PC-9 (cell line): ENCODE data around the gene CAPRIN1. TPM values are rescaled to one million over a fixed set of nuclear protein-coding genes. Genes with fewer than 3 reads are reported as not detected.

Experiments used
- BruUV-seq: library from RNA; stranded (reverse); fragments of 400-500 nt; replicated peaks from 2 replicates; lab custom pipeline; 2021; lab: Mats Ljungman, UMichigan
- CTCF ChIA-PET: fragments of 300-600 bp; sonication (Branson Sonifier 250); formaldehyde crosslinking; loops from one replicate; lab custom pipeline; 2022; ENCODE audit warnings: antibody characterized with exemption; lab: Charles Lee
- POLR2A ChIA-PET: fragments of 300-600 bp; sonication (Branson Sonifier 250); formaldehyde crosslinking; loops from one replicate; lab custom pipeline; 2022; ENCODE audit warnings: antibody characterized with exemption; ENCODE audit not compliant: unreplicated experiment; lab: Charles Lee
- DNase-seq, 2 experiments: peaks; one replicate each; pipeline versions ENCODE4 v3.0.0 to v3.0.0-alpha.2; 2015 to 2022; ENCODE audit warnings: mixed read lengths in 1 of 2
- H2AFZ ChIP-seq: fragments of 200-600 bp; sonication (generic); 2 replicates; pipeline ENCODE4 v1.8.1; 2017; ENCODE audit warnings: antibody characterized with exemption
- H3F3A ChIP-seq: fragments of 200-600 bp; sonication (generic); 2 replicates; pipeline ENCODE4 v1.8.1; 2017; ENCODE audit warnings: antibody characterized with exemption, mild to moderate bottlenecking, low read depth; ENCODE audit not compliant: insufficient read depth
- H3K27ac ChIP-seq: fragments of 200-600 bp; sonication (generic); 2 replicates; pipeline ENCODE4 v1.6.1; 2016; ENCODE audit warnings: mixed run types
- H3K27me3 ChIP-seq: fragments of 200-600 bp; sonication (generic); 2 replicates; pipeline ENCODE4 v1.6.1; 2016; ENCODE audit warnings: low read depth, mixed run types; ENCODE audit not compliant: insufficient read depth
- H3K36me3 ChIP-seq: fragments of 200-600 bp; sonication (generic); 2 replicates; pipeline ENCODE4 v1.6.1; 2016; ENCODE audit warnings: low read depth, mixed run types
- H3K4me1 ChIP-seq: fragments of 200-600 bp; sonication (generic); replicated peaks from 2 replicates; pipeline ENCODE4 v1.6.1; 2016; ENCODE audit warnings: mixed run types; ENCODE audit not compliant: insufficient read depth
- H3K4me2 ChIP-seq: fragments of 200-600 bp; sonication (generic); 2 replicates; pipeline ENCODE4 v1.6.1; 2017; ENCODE audit warnings: mixed run types
- H3K4me3 ChIP-seq: fragments of 200-600 bp; sonication (generic); 2 replicates; pipeline ENCODE4 v1.6.1; 2016; ENCODE audit warnings: mixed run types
- H3K79me2 ChIP-seq: fragments of 200-600 bp; sonication (generic); 2 replicates; pipeline ENCODE4 v1.6.1; 2017; ENCODE audit warnings: low read depth, mixed run types
- H3K9me2 ChIP-seq: fragments of 200-600 bp; sonication (generic); 2 replicates; pipeline ENCODE4 v1.8.1; 2017; ENCODE audit warnings: mild to moderate bottlenecking; ENCODE audit not compliant: insufficient read depth
- H3K9me3 ChIP-seq: fragments of 200-600 bp; sonication (generic); 2 replicates; pipeline ENCODE4 v1.8.1; 2016; ENCODE audit warnings: low read depth; ENCODE audit not compliant: insufficient read depth
- H4K20me1 ChIP-seq: fragments of 200-600 bp; sonication (generic); 2 replicates; pipeline ENCODE4 v1.8.1; 2017; ENCODE audit not compliant: insufficient read depth
- CTCF ChIP-seq: fragments of 200-600 bp; sonication (generic); conservative IDR thresholded peaks from 2 replicates; pipeline ENCODE4 v1.6.1; 2017; ENCODE audit warnings: mixed run types, antibody characterized with exemption, mild to moderate bottlenecking, moderate library complexity
- EZH2 ChIP-seq: fragments of 200-600 bp; sonication (generic); IDR thresholded peaks from 2 replicates; pipeline ENCODE4 v1.8.0; 2017; ENCODE audit warnings: antibody characterized with exemption, low read depth
- intact Hi-C: fragments of 100-400 bp; cut with micrococcal nuclease; formaldehyde crosslinking; loops from one replicate; pipeline ENCODE4 v1.10.0; 2022; ENCODE audit not compliant: unreplicated experiment
- total RNA-seq: library from RNA; stranded (reverse); gene quantifications from 2 replicates; pipeline ENCODE4 v1.2.3, GENCODE V29; 2021

CAPRIN1 gene
- total RNA-seq, 1 experiment from 2014 or later, result 289 TPM

DNA sequence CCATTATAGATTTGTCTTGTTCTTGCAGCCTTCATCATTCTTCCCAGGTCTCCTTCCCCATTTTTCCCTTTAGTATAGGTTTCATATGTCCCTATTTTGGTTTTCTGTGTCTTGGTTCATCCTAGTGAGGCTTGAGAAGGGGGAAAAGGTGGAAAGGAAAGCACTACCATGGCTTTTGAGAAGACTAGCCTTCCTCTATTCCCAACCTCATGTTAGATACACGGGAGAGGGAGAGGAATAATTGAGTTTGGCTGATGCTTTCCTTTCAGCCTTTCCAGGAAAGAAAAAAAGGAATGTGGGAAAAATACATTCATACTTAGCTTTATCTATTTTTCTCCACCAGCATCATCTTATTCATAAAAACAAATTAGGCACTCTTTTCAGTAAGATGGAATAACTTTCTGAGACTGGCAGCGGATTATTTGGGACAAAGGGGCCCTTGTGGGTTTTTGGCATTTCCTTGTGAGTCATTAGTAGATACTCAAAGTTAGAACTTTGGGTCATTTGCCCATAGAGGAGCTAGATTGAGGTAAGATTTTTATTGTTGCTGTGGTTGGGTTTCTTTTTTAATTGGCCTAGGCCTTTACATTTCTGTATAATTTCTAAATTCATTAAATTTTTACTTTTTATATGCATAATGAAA, 23.8 kb downstream of the CAPRIN1 start:
- no TSS peak for BruUV-seq
- no peaks in the 10 kb centered on the region for H3K27me3 ChIP-seq
- TF ChIP-seq CTCF, result no peak
- TF ChIP-seq EZH2, result no peak
- peaks cover 72% of the 10 kb centered on the region for H3K36me3 ChIP-seq
- ChIA-PET POLR2A (interaction anchor here (0.6 to 0.7 kb wide), 3 partner anchors 21 to 1318 kb away, joined by 3 to 7 read pairs (median 4); no protein-coding TSS in a partner anchor), CTCF (interaction anchor here (0.6 to 1.2 kb wide), 2 partner anchors 87 to 104 kb away, joined by 3 read pairs; no protein-coding TSS in a partner anchor)
- H3K4me2 ChIP-seq, result peak overlapping the region; percentile 61
- no peak overlapping the region for H2AFZ ChIP-seq
- peaks cover 87% of the 10 kb centered on the region for H3K79me2 ChIP-seq
- no peaks in the 10 kb centered on the region for H3K9me2 ChIP-seq
- no peak overlapping the region for H3K4me3 ChIP-seq
- peaks cover 69% of the 10 kb centered on the region for H3F3A ChIP-seq
- peaks cover 43% of the 10 kb centered on the region for H3K4me1 ChIP-seq
- H4K20me1 ChIP-seq, result peaks cover 62% of the 10 kb centered on the region
- intact Hi-C loops, result loop anchor here (1.0 kb wide), 1 partner anchor 78 kb away; no protein-coding TSS in a partner anchor
- DNase-seq, result peak; percentile 21 to 87
- no peaks in the 10 kb centered on the region for H3K9me3 ChIP-seq
- peak overlapping the region; percentile 92 for H3K27ac ChIP-seq

GRCh38 chr11:34080609-34081008, 29.1 kb downstream of the CAPRIN1 start:
- no peak overlapping the region; the same call in 1 of the 2 replicates for H3K27ac ChIP-seq
- H3K27me3 ChIP-seq, result no peaks in the 10 kb centered on the region
- H4K20me1 ChIP-seq, result peaks cover 51% of the 10 kb centered on the region
- H3K4me2 ChIP-seq, result no peak overlapping the region
- TF ChIP-seq CTCF, result no peak
- TF ChIP-seq EZH2, result no peak
- no peak for DNase-seq
- H3K36me3 ChIP-seq, result peaks cover 79% of the 10 kb centered on the region
- H3K9me2 ChIP-seq, result no peaks in the 10 kb centered on the region
- H3K9me3 ChIP-seq, result no peaks in the 10 kb centered on the region
- BruUV-seq, result no TSS peak
- peaks cover 67% of the 10 kb centered on the region for H3F3A ChIP-seq
- no peak overlapping the region for H3K4me3 ChIP-seq
- H3K4me1 ChIP-seq, result peaks cover 9% of the 10 kb centered on the region
- intact Hi-C loops, result no loop called here
- CTCF ChIA-PET, result interaction anchor here (0.6 kb wide), 1 partner anchor 811 kb away, joined by 3 read pairs; no protein-coding TSS in a partner anchor
- POLR2A ChIA-PET, result interaction anchor here (0.6 to 0.7 kb wide), 2 partner anchors 265 to 426 kb away, joined by 3 to 7 read pairs; no protein-coding TSS in a partner anchor
- H3K79me2 ChIP-seq, result peaks cover 75% of the 10 kb centered on the region
- no peak overlapping the region for H2AFZ ChIP-seq

- ChIA-PET CTCF (no interaction called here), POLR2A (no interaction called here)
- H2AFZ ChIP-seq, result no peak overlapping the region
- intact Hi-C loops, result no loop called here
- H3K4me3 ChIP-seq, result no peak overlapping the region
- peaks cover 74% of the 10 kb centered on the region for H3K36me3 ChIP-seq
- peaks cover 48% of the 10 kb centered on the region for H4K20me1 ChIP-seq
- BruUV-seq, result no TSS peak
- H3K9me3 ChIP-seq, result no peaks in the 10 kb centered on the region
- no peaks in the 10 kb centered on the region for H3K27me3 ChIP-seq
- H3K4me1 ChIP-seq, result no peaks in the 10 kb centered on the region
- no peak overlapping the region for H3K4me2 ChIP-seq
- H3K79me2 ChIP-seq, result peaks cover 46% of the 10 kb centered on the region
- H3K9me2 ChIP-seq, result no peaks in the 10 kb centered on the region
- no peak for DNase-seq
- H3K27ac ChIP-seq, result peak overlapping the region; percentile 8
- H3F3A ChIP-seq, result peaks cover 65% of the 10 kb centered on the region
- TF ChIP-seq EZH2, result no peak
- TF ChIP-seq CTCF, result no peak
Observed at GRCh38 chr11:34084637-34085036, 33.1 kb downstream of the CAPRIN1 start.
